Stimulated activated CD4-positive, alpha-beta T cell treated with anti-CD3 and anti-CD28 coated beads, TNF-alpha, amount 100 ng/mL, for 1 hour (primary cell): ENCODE measurements around the gene TENM4.

Experiments used
- DNase-seq, 3 donors: peaks; one replicate each; pipeline ENCODE4 v3.0.0-alpha.2; 2020; ENCODE audit warnings: low read depth in 3 of 3, low spot score in 1 of 3

TENM4 gene

DNA sequence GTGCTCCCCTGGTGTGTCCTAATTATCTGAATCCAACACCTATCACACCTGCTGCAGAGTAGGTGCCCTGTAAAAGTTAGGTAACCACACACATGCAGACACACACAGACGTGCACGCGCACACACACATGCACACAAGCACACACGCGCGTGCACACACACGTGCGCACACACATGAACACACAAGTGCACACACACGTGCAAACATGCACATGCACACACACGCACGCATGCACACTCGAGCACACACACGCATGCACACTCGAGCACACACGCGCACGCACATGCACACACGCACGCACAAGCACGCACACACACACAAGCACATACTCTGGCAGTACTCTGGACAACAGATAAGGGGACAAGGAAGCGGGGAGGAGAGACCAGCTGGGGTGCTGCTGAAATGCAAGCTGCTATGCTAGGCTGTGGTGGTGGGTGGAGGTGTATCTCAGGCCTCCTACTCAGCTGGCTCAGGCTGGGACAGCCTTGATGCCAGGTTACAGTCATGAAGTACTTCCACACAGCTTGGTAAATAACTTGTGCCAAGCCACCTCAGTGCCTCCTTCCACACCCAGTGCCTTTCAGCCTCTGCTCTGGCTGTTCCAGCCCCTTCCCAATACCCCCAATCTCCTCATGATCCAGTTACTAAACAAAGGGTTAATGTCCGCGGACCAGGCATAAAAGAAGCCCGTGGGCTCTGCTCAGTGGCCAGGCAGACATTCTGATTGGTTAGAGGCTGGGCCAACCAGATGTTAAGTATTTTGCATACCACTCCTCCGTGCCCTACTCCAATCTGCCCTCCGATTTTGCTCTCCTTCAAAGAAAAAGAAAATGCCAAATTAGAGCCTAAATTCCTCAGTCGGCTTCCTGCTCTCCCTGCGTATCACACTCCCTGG, 374.1 kb downstream of the TENM4 start:
- DNase-seq, result no peak

DNA sequence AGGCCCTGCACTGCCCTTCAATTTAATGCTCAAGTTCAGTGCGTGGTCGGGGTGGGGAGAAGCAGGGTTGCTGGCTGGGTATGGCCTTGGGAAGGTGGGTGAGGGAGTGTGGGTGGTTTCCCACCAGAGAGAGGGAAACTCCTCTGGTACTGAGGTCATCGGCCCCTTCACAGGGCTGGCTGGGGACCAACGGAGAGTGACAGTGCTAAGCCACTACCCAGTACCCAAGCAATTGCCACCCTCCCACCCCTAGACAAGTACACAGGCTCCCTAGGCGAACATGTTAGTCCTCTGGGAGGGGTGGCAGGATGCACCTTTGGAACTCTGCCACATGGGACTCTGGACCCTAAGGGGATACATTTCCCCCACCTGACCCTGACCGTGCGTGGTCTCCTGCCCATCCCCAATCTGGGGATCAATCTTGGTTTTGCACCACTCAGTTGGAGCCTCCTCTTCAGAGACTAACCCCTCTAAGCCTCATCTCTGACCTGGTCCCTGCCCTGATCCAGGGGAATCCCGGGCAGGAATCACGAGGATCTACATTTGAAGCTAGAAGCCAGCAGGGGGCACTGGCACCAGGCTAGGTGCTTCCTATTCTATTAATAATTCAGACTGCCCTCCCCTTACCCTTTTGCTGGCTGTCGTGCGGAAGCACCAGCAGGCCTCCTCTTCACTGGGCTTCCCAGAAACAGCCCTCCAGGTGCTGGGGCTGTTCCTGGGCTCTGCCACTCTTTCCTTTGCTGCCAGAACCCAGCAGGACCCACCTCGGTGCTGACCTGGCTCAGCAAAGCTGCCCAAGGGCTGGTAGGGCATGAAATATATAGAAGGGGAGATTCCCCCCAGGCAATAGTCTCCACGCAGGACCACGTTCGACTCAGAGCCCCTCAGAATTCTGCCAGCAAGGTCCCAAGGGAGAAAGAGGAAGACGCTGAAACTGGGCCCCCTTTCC, 377.7 kb downstream of the TENM4 start:
- DNase-seq, result no peak

DNA sequence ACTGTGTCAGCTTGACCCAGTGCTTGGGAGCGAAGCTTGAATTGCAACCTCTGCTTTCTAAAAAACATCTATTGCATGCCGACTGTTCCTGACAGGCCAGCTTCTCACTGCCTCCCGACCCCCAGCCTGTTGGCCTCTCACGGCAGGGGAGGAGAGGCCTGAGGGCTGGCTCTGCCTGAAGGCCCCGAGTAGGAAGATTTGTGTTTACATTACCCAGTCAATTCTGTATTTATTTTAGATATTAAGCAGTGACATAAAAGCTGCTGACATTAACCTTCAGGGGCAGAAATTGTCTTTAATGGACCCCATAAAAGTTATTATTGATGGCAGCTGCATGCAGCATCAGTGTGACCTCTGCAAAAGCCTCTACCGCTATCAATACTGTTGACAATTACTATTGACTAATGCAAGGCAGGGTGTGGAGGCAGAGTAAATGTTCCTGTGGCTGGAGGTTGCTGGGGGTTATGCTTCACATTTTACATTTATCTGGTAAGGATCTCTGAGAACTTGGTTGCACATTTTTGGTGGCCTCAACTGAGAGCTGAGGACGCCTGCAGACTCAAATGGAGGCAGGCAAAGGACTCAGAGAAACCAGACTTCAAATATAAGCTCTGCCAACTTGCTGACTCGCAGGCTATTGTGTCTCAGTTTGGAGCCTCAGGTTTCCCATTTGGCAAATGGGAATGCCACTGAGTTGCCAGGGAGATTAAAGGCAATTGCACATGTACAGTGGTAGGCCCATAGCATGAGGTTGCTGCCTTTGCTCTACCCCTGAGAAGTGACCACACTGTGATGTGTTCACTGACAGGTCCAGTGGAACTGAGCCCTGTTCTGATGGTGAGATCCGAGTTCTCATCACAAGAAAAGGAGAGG, 380.5 kb downstream of the TENM4 start:
- no peak for DNase-seq

DNA sequence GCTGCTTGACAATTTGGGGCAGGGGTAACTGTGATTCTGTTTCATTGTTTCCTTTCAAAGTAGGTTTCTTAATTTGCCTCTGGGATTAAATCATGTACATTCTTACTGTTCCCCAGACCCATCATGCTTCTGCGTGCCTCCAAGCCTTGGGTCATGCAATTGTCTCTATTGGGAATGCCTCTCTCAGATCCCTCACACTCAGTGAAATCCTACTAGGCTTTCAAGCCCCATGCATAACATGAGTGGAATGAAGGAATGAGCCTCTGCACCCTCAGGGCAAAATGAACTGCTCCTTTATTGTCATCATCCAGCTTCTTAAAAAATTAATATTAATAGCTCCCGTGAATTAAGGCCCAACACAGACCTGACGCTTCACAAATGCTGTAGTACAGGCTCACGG, 381.7 kb downstream of the TENM4 start:
- no peak for DNase-seq

DNA sequence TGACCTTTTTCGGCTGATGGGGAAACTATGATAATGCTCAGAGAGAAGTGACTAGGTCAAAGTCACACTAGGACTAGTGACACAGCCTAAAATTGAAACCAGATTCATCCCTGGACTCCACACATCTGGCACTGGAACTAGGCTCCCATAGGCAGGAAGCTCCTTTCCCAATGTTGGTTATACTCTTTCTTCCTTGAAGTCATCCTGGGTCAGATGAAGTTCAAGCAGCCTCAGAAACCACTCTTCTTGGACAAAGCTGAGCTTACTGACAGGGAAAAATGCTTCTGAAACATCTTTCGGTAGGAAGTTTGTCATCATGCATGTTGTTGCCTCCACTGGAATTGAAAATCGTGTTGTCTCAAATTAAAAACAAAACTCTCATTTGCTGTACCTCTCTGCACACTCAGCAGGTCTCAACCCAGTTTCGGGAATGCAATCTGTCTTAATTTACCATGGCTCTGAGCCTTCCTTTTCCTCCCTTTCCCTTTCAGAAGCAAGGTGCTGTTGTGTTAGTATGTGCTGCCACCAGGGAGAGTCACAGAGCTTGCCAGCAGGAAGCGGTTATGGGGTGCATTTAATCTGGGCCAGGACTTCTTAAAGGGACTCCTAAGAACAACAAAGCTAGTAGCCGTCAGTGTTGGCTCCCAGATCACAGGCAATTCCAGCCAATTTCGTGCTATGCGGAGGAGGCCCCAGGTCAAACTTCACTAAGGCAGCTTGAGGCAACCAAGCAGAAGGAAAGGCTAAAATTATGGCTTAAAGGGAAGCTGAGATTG, 384.8 kb downstream of the TENM4 start:
- no peak for DNase-seq

DNA sequence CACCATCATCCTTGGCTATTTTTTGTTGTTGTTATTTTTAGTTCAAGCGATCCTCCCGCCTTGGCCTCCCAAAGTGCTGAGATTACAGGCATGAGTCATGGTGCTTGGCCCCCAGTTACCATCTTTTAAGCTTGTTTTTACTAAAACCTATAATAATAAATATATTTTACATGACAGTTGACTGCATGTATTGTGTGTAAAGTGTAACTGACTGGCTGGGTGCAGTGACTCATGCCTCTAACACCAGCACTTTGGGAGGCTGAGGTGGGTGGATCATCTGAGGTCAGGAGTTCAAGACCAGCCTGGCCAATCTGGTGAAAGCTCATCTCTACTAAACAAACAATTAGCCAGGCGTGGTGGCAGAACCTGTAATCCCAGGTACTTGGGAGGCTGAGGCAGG, 386.2 kb downstream of the TENM4 start:
- DNase-seq, result no peak

DNA sequence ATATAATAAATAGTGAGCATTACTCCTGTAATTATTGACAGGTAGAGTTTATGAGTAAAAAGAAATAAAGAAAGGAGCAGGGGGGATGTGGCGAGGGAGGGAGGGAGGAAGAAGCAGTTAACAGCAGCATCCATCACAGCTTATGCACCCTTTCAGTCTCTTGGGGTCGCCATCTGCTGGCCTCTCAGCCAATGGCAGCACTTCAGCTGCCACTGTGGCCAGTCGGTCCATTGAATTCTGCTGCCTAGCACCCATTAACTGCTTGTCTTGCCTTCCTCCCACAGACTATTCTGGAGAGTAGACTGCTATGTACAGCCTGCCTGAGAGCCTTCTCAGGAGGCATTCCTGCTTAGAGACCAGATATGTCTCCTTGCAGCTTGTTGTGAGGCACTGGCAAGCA, 388.3 kb downstream of the TENM4 start:
- no peak for DNase-seq

DNA sequence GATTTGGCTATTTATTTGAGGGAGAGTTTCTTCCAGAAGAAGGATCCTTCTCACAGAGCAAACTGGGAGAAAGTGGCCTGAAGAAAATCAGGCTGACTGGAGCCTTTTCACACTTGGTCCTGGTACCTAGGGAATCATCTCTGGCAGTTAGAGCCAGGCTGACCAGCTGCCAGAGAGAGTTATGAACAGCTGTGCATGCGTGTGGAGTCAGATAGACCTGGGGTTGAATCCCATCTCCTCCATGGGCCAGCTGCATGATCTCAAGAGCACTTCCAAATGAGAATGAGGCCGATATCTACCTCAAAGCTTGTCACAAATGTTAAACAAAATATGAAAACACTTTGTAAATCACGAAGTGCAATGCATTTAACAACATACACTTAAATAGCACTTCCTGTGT, 390.0 kb downstream of the TENM4 start:
- DNase-seq, result no peak

DNA sequence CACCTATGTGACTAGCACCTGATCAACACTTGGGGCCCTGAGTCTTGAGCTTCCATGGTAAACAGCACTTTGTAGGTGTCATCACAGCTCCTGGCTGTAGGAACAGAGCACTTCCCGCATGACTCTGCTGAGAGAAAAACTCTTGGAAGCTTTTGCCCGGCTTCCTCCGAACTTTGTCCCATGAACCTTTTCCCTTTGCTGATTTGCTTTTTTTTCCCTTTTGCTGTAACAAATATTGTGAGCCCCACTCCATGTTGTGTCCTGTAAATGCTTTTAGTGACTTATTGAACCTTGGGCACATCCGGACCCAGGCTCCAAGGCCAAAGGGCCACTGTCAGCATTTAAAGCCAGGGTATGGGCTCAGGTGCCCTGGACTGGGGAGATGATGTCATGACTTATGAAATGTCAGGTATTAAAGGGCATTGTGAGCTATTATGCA, 391.1 kb downstream of the TENM4 start:
- no peak for DNase-seq

DNA sequence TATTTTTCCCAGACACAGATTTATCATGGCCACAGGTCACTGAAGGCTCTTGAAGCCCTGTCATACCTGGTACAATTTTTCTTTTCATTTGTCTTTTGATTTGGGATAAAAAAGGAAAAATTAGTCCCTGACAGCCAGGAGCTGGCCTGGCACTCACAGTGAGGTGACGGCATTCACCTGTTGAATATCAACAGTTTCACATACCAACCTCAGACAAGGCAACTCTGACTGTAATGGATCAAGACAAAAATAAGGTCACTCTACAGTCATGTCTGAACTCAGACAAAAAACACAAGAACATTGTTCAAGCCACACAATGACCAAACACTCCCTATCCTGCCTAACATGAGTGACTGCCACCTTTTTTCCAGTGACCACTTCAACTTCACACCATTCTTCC, 392.9 kb downstream of the TENM4 start:
- DNase-seq, result no peak

DNA sequence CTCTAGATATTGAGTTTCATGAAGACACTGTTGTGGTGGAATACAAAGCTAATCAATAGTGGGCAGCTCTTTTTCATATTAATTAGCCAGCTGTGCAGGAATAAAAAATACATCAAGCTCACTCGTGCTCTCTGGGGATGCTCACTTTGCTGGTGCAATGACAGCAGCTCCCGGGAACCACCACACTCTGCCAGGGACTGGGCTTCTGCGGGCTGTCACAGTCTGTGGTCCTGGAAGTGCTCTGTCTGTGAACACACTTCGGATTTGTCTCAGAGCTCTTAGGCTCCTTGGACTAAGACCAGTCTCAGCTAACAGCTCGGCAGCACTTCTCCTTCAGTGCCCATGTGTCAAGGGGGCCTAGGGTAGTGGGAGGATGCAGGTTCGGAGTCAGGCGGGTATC, 393.5 kb downstream of the TENM4 start:
- no peak for DNase-seq

DNA sequence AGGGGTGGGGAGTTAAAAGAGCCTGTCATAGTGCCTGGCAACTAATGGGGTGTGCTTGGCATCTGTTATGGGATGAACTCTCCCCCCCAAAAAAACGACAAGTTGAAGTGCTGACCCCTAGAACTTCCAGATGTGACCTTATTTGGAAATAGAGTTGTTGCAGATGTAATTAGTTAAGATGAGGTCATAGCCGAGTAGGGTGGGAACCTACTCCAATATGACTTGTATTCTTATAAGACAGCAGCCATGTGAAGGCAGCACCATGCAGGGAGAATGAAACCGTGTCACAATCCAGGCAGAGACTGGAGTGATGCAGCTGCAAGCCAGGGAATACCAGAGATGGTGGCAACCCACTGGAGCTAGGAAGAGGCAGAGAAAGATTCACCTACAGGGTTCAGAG, 394.5 kb downstream of the TENM4 start:
- no peak for DNase-seq

DNA sequence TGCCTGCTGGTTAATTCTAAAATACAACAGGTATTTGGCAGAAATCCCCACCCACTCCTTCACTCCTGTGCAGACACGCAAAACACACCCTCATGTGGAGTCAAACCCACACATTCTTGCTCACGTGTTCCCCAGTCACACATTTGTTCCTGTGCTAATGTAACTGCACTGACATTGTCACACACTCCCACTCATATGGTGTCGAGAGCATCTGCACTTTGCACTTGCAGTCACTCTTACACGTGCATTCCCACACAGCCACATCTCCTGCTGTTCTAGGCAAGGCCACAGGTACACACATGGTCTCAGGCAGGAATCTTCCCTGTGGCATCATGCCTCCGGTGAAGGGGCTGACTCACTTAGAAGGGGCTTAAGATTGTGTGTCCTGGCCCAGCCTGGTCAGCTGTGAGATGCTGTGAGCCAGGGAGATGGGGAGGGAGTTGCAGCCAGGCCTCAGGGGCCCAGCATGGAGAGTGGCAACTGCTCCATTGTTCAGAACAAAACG, 395.0 kb downstream of the TENM4 start:
- DNase-seq, result no peak

DNA sequence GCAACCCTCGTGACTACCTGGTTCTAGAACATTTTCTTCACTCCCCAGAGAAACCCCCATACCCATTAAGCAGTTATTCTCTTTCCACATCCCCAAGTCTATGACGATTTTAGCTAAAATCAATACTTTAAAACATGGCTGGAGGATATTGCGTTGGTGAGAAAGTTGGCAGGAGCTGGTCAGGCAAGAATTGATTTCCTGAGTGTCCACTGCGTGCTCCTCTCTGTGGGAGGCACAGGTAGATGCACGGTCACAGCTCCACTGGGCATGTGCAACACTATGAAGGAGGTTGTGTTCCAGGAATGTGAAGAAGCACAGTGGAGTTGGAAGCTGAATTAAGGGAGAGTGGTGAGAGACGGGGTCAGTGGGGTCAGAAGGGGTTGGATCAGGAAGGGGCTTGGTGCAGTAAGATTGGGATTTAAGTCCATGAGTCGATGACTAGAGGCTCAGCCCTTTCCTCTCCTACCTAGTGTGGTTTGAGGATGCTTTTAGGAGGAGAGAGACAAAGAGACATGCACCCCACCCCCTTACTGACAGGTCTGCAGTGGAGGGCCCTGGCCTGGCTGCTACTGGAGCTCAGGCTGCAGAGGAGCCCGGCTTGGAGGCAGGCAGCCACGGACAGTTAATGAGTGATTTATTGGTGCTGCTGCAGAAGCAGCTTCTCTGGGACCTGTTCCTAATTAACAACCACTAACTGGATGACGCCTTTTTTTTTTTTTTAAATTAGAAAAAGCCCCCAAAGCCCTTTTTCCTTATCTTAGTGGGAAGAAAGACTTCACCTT, 395.6 kb downstream of the TENM4 start:
- DNase-seq, result no peak

DNA sequence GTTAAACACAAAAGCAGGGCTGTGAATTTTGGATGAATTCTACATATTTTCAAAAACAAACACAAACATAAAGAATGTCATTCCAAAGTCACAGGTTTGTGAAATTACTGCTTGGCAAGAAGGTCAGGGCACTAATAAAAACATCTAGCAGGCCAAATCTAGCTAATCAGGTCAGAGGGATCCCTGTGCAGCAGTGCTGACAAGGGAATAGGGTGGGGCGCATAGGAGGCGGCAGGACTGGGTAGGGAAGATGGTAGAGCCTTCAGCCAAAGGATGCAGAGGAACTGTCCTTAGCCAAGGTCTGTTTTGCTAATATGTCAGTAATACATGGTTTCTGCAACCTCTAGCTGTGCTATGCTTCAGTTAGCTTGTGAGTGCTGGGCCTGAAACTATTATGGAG, 396.6 kb downstream of the TENM4 start:
- no peak for DNase-seq

DNA sequence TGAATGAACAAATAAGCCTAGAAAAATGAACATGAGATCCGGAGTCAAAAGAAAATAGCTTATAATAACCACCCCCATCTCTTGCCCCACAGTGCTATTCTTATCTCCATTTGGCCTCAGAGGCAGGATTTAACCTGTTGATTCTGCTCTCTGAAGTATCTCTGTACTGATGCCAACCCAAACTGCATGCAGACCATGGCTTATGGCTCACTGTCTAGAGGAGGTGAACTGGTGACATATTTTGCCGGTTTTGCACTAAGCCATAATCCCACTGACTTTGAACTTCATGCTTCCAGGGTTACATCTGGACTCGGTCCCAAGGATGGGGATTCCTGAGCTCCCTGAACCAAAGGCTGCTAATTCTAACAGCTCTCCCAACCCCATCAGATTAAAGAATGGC, 397.1 kb downstream of the TENM4 start:
- no peak for DNase-seq

DNA sequence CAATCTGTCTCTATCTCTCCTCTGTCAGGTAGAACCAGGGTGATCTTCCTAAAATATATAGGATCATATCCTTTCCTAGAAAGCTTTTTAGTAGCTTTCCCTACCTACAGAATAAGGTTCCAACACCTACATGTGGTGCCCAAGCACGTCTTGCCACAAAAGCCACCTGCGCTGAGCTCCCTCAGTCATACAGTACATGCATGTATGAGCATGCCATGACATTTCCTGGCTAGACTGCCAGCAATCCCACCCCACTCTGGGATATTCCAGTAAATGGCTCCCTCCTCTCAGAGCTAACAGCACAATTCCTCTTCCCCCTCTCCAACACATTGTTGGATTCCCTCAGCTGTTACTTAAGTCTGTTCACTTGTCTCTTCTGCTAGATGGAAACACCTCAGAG, 398.0 kb downstream of the TENM4 start:
- no peak for DNase-seq

DNA sequence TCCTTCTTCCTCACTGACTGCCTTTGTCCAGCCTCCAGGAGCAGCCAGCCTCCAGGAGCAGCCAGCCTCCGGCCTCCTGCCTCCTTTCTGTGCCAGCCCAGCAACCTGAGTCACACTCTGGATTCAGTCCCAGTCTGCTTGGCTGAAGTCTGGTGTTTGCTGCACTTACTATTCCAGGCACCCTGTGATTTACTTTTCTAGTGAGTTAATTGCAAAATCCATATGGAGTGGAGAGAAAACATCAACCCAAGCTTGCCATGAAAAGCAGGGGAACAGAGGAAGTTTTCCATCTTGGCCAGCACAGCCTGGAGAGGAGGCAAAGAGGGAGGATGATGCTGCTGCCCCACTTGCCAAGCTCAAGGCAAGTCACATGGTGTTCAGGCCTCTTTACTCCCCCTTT, 400.5 kb downstream of the TENM4 start:
- DNase-seq, result no peak

DNA sequence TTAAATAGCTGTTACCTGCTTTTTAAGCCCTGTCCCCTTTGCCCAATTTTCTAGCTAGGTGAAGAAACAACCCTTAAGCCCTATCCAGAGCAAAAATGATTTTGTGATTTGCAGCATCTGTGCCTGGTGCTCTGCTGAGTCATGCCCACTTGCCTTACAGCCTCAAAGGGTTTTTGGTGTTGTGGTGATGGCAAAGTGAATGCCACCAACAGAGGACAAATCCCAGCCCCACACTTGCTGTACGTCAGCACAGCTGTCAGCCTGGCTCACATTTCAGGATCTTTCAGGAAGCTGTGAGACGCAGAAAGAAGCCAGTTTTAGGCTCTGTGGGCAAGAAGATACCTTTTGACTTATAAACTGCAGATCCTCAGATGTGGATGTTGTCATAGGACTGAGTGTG, 401.7 kb downstream of the TENM4 start:
- no peak for DNase-seq
